Endothelial cell of umbilical vein (primary cell): ENCODE data around the gene MTERF4.

ENCODE experiments used
- CTCF ChIP-seq, 2 donors: IDR thresholded peaks; 1 replicate in 1 of 2; 2 replicates in 1 of 2; pipeline ENCODE4 v1.5.1; 2011; ENCODE audit warnings: low read length in 2 of 2, mild to moderate bottlenecking in 2 of 2, moderate library complexity in 2 of 2, control low read depth in 1 of 2, inconsistent platforms in 1 of 2, low read depth in 1 of 2; ENCODE audit not compliant: insufficient read depth in 1 of 2; ENCODE audit errors: extremely low read depth in 1 of 2
- EZH2 ChIP-seq: IDR thresholded peaks from 2 replicates; pipeline ENCODE4 v1.6.1; 2012; ENCODE audit warnings: borderline replicate concordance, low read depth, mild to moderate bottlenecking, moderate library complexity, low read length, inconsistent platforms; ENCODE audit not compliant: severe bottlenecking
- FOS ChIP-seq: IDR thresholded peaks from 2 replicates; pipeline ENCODE4 v1.6.1; 2011; ENCODE audit warnings: mild to moderate bottlenecking, low read length, moderate library complexity, borderline replicate concordance; ENCODE audit not compliant: insufficient read depth
- JUN ChIP-seq: IDR thresholded peaks from 2 replicates; pipeline ENCODE4 v1.6.1; 2011; ENCODE audit warnings: borderline replicate concordance, low read depth; ENCODE audit not compliant: insufficient read length, insufficient read depth
- MAX ChIP-seq: IDR thresholded peaks from 2 replicates; pipeline ENCODE4 v1.6.1; 2011; ENCODE audit not compliant: insufficient read depth, insufficient read length
- MYC ChIP-seq: IDR thresholded peaks from one replicate; pipeline ENCODE4 v1.6.1; 2011; ENCODE audit warnings: mild to moderate bottlenecking, low read depth, low read length
- POLR2A ChIP-seq: IDR thresholded peaks from 2 replicates; pipeline ENCODE4 v1.6.1; 2012; ENCODE audit warnings: low read depth, mild to moderate bottlenecking, control low read depth, low read length
- POLR2AphosphoS5 ChIP-seq: IDR thresholded peaks from 2 replicates; pipeline ENCODE4 v1.6.1; 2012; ENCODE audit warnings: low read depth, mild to moderate bottlenecking, control low read depth, low read length, moderate library complexity; ENCODE audit not compliant: insufficient read depth

- no peak for TF ChIP-seq EZH2
- TF ChIP-seq CTCF (IDR thresholded peaks at IDR 0.05; ENCODE audit: extremely low read depth in 1 of 2, insufficient read depth in 1 of 2, low read depth in 1 of 2, low read length in 2 of 2) = no peak
- no peak for TF ChIP-seq MYC
- TF ChIP-seq POLR2A = no peak
- TF ChIP-seq MAX = no peak
- no peak for TF ChIP-seq POLR2AphosphoS5
- no peak for TF ChIP-seq JUN
- no peak for TF ChIP-seq FOS
Observed at GRCh38 chr2:241061275-241061674, 40.8 kb downstream of the MTERF4 start.
